ENCODE data around the gene GSE1.

Gene GSE1

DNA sequence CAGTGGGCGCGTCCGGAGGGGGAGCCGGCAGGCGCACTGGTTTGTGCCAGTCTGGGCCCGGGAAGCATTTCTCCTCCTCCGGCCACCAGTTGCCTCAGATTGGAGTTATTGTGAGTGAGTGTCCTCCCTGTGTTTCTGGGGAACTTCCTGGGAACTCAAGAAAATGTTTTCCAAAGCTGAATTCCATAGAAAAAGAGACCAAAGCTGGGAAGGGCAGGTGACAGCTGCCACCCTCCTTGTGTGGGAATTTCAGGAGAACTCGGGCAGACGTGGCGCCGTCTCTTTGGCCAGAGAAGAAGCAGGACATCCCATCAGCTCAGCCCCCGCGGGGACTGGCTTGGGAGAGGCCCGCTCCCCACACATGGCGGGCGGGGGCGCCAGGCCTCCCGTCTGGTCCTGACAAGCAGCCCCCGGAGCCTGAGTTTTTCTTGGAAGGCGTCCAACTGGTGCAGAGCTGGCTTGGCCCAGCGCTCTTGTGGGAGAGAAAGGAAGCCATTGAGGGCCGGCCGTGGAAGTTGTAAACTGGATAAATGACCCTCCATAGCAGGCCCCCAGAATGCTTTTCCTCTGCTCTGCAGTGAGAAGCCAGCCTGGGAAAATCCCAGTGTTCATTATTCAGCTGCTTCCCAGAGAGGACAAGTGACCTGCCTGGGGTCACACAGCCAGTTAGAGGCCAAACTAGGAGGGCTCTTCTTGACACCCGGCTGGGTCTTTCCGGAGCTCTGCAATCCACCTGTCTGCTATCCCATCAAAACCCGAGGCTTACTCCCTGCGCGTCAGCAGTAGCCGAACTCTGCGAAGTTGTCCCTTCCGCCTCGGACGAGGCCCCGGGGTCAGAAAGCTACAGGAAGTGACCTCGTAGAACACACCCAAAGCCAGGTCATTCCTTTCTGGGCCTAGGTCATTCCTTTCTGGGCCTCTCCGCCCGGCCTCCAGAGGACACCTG lies 39.2 kb upstream of the GSE1 start:
- DNase-seq (ENCODE audit: low read depth in 2 of 2): no peak

DNA sequence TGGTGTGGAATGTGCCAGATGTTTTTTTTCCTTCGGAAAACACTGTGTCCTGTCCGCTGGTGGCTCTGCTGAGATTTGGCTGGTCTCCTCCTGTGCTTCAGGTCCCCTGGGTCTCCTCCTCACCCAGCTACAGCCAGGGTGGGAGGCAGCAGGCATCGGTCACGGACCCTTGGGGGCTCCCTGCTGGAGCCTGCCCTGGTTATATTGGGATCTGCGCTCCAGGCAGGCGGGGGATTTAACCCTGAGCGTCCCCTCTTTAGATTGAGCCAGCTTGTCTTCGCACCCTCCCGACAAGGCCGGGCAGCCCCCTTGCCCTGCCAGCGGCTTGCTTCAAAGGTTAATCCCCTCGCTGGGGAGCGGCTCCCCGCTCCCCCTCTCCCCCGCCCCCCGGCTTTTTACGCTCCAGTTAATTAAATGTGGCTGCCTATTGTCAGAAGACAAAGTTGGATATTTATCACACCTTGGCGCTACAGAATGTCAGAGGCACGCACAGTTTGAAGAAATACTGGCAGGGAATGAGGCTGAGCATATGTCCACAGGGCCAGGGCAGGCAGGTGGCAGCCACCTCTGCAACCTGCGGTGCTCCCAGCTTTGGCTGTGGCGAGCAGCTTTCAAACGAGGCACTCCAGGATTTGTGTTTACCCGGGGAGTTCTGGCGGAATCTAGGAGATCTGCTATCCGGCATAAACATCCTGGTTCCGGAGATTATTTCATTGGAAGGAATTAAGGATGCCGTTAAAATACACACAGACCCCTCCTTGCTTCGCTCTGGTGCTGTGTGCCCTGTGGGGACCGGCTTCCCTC lies 38.2 kb upstream of the GSE1 start:
- DNase-seq (ENCODE audit: low read depth in 2 of 2): no peak

DNA sequence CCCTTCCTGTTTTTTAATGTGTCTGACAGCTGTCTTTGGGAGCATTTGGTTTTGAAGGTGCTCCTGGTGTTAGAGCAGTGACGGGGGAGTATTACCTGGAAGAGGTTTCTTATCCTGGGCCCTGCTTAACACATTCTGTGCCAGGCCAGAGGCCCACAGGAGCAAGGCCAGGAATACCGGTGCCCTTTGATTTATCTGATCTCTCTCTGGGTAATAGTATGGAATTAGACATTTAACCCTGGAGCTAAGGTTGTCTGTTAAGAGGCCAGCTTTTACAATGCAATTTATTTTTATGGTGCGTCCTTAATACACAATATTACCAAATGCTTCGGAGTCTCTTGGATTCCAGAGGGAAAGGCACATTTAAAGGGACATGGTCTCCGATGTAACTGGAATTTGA lies 37.2 kb upstream of the GSE1 start:
- no peak for DNase-seq (ENCODE audit: low read depth in 2 of 2)

DNA sequence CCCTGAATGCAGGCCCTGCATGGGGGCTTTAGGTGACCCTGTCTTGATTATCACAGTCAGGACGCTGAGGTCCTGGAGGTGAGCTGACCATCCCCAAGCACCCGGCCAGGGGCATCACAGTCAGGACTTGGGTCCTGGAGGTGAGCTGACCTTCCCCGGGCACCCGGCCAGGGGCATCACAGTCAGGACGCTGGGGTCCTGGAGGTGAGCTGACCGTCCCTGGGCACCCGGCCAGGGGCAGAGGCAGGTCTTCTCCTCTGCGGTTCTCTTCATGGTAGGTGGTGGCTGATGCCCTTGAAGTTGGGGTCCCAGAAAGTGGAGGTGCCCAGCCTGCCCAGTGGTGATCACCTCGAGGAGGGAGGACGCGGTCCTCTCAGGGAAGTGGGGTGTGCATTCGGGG lies 36.2 kb upstream of the GSE1 start:
- no peak for DNase-seq (ENCODE audit: low read depth in 2 of 2)

DNA sequence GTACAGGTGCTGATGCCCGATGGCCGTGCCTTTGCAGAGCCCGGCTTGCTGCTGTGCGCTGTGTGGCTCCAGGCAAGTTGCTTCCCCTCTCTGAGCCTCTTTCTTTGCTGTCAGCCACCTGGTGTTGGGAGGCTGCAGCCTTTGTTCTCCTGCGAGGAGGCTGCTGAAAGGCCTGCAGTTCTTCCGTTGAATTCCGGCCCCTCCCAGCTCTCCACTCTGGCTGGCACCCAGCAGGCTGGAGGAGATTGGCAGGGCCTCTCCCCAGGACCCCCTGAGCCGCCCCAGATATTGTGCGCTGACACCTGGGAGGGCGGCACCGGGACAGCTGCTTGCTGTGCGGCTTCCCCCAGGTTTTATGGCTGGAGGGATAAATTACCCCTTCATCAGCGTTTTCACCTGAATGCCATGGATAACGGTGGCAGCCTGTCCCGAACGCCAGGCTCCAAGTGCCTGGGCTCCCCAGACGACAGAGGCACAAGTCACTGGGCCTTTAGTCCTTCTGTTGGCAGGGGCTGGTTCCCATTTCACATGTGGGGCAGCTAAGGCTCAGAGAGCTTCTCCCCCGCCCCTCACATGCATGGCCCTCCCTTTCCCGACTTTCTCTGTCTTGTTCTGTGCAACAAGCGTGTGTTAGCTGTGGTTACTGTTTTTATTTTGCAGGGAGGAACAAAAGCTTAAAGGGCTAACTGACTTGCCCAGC lies 35.1 kb upstream of the GSE1 start:
- no peak for DNase-seq (ENCODE audit: low read depth in 2 of 2)

DNA sequence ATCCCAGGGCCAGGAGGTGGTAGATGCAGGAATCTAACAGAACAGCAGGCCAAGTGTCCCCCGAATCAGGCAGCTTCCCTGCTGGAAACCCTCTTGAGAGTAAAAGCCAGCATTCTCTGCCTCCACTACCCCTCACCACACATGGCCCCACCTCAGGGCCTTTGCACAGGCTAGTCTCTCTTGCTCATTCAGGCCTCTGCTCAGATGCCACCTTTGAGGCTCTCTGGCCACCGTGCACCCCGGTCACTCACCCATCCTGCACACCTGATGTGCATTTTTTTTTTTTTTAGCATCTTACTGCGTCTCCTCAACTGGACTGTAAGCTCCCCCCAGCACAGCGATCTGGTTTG lies 34.5 kb upstream of the GSE1 start:
- no peak for DNase-seq (ENCODE audit: low read depth in 2 of 2)

DNA sequence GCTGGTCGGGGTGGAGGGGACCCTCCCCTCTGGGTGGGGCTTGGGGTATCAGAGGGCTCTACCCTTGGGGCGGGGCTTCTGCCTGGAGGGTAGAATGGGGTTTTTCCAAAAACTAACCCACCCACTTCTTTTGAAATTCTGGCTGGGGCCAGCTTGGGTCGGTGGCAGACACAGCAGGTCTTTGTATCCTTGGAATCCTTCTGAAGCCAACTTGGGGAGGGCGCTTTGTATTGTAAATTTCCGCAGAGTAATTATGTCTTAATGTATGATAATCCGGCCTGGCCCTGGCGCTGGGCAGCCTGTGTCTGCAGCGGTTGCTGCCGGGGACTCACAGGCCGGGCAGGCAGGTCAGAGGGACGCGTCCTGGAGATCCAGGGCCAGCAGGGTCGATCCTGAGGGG lies 33.9 kb upstream of the GSE1 start:
- no peak for DNase-seq (ENCODE audit: low read depth in 2 of 2)

DNA sequence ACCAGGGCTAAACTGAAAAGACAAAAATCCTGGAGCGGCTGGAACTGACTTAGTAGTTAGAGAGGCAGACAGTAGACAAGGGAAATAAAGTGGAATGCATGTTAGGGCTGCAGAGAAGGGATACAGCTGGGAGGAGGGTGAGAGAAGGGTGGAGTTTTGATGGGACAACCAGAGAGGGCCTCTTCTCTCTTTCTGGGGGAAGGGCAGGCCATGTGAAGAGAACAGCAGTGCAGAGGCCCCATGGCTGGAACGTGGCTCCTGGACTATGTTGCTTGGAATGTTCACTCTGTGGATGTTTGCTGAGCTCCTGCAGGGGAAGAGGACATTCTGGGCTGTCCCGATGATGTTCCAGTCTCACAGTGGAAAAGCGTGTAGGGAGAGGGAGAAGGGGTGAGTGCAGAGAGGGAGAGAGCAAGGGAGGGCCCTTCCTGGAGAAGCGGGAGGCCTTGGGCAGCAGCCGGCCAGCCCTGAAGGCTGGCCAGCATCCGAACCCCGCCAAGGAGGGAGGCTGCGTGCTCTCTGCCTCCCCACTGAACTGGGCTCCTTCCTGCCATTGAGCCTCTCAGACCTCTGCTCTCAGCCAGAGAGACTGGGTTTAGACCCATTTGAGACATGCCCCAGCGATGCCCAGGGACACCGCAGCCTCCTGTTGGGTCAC lies 33.1 kb upstream of the GSE1 start:
- no peak for DNase-seq (ENCODE audit: low read depth in 2 of 2)

DNA sequence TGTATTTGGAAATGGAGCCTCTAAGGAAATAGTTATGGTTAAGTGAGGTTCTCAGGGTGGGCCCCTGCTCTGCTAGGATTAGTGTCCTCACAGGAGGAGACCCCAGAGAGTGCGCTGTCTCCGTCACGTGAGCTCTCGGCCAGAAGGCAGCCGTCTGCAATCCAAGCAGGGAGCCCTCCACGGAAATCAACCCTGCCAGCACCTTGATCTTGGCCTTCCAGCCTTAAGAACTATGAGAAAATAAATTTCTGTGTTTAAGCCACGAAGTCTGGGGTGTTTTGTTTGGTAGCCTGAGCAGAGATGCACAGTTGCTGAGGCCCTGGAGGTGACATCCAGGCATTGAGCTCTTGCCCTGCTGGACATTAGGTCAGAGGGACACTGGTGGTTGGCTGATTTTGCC lies 32.4 kb upstream of the GSE1 start:
- no peak for DNase-seq (ENCODE audit: low read depth in 2 of 2)

DNA sequence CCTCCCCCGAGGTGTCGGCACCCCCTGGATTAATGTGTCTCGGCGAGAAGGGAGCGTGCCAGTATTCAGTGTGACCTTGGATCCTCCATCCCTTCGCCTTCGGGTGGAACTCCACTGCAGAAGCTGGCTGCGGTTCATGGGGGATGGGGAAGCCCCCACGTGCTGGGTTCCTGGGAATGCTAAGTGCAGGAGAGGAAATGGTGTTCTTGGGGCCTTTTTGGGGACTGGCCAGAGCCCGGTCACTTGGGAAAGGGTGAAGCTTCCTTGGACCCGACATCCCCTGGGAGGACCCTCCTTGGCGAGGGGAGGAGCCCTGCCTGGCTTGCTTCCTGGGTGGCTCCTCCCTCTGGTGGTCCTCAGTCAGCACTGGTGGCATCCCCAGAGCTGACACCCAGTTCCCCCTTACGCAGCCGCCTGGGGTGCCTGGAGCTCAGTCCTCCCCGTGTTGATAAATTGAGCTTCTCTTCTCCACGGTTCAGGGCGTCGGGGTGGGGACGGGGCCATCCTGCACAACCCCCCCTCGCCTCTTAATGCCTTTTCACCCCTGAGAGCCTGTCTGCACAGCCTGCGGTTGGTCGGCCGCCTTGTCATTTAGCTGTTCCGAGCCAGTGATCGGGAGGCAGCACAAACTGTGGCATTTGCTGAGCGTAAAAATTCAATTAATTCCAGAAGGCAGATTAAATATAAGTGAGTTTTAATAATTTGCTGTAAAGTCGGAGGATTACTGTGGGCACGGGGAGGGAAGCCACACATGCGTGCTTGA lies 30.7 kb upstream of the GSE1 start:
- no peak for DNase-seq (ENCODE audit: low read depth in 2 of 2)

DNA sequence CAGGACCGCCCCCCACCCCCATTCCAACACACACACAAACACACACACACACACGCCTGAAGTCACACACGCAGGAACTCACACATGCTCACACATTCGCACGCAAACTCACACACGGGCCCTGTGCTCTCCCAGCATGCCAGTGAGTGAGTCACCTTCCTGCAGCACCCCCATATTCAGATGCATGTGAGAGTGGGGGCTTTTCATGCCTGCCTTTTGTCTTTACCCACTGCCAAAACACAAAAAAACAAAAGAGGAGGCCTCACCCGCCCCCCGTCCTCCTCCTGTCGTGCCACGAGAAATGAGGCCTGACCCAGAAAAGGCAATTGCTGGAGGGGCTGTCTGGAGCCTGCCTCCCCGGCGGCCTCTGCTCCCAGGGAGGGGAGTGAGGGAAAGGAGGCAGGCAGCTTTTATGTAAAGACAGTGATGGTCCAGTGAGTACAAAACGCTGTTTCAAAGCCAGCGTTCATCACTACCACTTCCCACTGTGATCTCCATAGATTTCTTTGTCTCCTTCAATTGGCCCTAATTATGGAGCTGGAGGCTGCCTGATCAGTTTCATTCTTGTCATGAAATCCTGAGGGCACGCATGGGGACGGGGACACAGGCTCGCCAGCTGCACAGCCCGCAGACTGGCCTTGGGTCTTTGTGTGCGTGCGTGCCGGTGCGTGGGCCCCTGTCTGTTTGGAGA lies 29.5 kb upstream of the GSE1 start:
- no peak for DNase-seq (ENCODE audit: low read depth in 2 of 2)

DNA sequence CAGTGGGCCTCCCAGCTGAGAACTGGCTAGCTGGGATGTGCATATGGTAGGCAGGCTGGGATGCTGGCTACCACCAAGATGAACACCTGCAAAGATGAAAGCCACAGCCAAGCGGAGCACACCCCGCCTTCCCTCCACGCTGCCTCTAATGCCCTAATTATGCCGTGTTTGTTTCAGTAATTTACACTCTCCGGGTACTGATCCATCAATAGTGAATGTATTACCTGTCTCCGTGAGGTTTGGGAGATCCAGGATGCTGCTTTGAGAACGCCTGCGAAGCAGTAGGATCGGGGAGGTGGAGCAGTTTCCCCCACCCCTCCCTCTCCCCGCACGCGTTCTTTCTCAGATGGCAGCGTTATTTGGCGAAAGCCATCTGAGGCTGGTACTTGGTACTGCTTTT lies 28.9 kb upstream of the GSE1 start:
- no peak for DNase-seq (ENCODE audit: low read depth in 2 of 2)

DNA sequence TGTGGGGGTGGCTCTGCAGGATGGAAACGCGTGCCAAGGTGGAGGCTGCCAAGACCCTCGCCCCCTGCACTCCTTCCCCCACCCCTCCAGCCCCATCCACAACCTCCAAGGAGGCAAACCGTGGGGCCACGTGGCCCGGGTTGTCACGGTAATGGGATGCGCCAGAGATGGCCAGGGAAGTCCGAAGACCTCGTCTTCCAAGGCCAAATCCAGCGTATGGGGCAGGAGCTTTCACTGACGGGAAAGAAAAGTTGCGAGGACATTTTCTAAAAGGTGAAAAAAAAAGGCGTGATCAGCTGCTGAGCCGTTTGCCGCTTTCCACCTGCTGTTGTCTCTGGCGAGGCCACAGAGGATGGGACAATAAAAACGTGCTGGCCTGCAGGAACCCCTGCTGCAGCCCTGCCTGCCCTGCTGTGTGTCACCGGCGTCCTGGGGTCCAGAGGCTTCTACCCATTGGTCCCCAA lies 28.3 kb upstream of the GSE1 start:
- DNase-seq (ENCODE audit: low read depth in 2 of 2): no peak

DNA sequence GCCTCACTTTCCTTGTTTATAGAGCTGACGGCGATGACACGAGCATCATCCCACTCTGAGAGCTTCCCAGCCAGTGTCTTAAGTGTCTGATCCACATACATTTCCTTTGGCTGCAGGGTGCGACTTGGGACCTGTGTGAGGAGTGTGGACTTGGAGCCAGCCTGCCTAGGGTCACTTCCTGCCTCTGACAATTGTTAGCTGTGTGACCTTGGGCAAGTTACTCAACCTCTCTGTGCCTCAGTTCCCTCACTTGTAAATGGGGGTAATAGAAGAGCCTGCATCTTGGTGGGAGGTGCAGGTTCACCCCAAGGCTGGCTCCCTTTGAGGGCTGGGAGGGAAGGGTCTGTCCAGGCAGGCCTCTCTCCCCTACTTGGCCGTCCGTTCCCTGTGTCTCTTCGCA lies 27.4 kb upstream of the GSE1 start:
- DNase-seq (ENCODE audit: low read depth in 2 of 2): no peak

DNA sequence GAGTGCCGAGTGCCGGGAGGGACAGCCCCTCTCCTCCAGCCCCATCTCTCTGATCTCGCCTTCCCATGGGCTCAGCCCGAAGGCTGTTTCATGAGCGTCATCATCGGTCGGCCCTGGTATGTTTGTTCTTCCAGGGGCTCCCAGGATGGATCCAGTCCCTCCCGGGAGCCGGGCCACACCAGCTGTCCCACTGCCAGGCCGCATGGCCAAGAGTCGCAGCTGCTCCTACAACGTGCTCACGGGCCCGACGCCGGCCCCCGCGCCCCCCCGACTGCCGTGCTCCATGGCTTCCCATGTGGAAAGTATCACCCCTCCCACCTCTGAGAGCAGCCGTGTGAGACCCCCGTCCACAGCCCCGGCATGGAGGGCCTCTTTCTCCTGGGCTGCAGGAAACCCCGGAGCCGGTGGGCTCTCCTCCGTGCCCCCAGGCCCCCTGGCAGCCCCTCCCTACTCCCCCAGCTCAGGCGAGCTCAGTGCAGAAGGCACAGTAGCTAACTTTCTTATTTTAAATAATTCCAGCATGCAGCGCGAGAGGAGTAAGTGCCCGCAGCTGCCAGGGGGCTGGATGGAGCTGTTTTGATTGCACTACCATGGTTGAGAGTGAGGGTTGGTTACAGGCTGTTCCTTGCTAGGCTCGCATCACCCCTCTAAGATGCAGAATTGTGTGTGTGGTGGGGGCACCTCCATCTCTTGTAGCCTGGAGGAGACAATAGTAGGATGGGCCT lies 26.6 kb upstream of the GSE1 start:
- DNase-seq (ENCODE audit: low read depth in 2 of 2): no peak

DNA sequence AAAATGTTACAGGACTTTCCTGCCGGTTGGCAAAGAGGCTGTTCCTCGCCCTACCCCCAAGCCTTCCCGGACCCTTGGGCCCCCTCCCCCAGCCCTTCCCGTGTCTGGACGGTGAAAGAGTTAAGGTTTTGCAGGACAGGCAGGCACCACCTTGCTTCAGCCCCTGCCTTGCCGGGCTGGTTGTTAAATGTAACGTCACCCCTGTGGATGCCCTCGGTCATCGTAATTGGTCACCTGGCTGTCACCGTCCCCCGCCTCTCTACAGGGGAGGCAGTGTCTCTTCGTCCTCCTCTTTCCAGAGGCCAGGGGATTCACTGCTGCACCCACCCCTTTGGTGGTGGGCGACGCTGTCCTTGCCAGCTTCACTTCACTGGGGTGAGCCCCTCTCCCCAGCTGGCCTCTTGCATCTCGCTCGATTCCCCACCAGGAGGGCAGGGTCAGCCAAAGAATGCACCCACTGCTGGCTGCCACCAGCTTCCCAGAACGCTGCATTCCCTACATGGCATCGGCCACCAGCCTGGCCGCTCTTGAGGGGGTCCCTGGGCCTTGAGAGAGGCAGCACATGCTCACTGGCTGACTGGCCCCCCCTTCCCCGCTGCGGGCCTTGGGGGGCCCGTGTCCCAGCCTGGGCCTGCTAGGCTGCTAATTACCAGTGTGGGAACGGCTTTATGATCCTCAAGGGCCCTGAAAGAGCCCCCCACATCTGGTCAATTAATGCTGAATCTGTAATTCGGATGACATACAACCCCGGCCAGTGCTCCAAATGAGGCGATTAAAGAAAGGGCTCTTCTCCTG lies 25.2 kb upstream of the GSE1 start:
- DNase-seq (ENCODE audit: low read depth in 2 of 2): no peak

DNA sequence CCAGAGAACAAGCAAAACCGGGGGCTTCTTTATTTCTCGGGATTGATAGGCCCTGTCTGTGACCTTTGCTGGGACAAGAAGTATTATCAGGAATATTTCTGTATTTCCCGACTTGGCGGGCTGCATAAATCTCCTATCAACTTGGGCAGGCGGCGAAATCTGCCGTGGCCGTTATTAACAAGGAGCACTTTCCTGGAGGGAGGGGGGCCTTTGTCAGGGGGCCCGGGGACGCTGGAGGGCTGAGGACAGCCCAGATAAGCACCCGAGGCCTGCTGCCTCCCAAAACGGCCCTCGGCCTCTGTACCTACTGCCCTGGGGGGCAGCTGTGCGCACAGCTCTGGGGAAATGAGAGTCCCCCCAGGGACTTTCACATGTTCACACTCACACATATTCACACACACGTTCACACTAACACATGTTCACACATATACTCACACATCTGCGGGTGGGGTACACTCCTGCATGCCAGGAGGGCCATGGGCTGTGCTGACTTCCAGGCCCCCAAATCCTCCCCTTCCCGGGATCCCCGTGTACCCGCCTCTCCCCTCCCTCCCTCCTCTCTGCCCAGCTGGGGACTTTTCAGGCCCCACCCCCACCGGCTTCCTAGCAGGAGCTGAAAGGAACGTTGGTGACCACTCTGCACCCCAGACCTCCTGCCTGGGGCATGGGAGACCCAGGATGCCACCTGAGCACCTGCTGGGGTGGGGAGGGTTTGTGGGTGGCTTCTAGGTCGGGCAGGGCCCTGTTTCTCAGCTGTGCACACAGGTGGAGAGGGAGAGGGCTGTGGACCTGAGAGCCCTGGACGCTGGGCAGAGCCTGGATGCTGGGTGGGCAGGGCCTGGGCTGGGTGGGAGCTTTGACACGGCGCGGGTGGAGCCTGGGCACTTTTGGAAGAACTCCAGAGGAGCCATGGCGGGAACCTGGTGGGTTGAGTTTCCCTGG lies 24.3 kb upstream of the GSE1 start:
- no peak for DNase-seq (ENCODE audit: low read depth in 2 of 2)

All from stimulated activated CD4-positive, alpha-beta T cell treated with anti-CD3 and anti-CD28 coated beads, Interleukin-15, amount 100 ng/mL, for 48 hours (primary cell).